ENCODE measurements around the gene GLRA2. TPM values are rescaled to one million over a fixed set of nuclear protein-coding genes. Genes with fewer than 3 reads are reported as not detected.

Gene GLRA2
- total RNA-seq, 4 donors from 2014 or later = not detected

DNA sequence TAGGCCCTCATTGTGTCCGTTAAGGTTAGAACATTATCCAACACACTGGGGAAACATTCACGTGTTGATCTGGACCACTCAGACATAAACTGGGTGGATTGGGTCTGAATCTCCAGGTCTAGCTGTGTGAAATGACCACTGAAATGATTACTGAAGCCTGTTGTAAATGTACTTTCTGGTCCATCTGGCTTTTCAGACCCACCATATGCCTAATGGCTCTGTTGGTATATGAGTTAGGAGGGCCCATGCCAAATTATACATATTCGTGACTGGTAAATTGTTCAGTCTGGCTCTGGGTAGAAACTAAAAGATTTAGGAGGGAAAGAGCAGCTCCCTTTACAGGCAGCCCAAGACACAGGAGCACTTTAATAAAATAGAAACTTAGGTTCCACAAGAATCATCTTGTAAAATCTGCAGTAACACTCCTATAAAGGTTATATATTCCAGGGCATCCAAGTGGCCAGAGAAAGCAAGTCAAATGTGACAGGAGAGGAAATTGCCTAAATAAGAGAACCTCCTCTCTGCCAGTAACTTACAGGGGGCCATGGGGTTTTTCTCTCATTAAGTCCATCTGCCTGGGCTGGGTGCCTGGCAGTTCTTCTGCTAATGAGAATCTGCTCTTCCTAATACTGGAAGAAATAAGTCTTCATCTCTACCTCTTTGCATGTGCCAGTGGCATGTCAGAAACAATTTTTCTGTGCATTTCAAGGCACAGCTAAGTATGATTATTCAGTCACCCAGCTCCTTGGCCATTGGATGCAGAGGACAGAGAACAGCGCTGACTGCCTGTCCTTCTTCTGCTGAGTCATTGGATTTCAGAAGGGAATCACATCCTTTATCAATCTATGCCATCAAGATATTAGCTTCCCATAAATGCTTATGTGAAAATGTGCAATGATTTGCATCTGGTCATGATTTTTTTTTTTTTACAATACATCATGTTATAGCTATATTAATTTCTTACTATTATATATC is 112.6 kb downstream of the GLRA2 start:
- no peak for DNase-seq
- H3K36me3 ChIP-seq = no peaks in the 10 kb centered on the region
- TF ChIP-seq, protein P1, sequence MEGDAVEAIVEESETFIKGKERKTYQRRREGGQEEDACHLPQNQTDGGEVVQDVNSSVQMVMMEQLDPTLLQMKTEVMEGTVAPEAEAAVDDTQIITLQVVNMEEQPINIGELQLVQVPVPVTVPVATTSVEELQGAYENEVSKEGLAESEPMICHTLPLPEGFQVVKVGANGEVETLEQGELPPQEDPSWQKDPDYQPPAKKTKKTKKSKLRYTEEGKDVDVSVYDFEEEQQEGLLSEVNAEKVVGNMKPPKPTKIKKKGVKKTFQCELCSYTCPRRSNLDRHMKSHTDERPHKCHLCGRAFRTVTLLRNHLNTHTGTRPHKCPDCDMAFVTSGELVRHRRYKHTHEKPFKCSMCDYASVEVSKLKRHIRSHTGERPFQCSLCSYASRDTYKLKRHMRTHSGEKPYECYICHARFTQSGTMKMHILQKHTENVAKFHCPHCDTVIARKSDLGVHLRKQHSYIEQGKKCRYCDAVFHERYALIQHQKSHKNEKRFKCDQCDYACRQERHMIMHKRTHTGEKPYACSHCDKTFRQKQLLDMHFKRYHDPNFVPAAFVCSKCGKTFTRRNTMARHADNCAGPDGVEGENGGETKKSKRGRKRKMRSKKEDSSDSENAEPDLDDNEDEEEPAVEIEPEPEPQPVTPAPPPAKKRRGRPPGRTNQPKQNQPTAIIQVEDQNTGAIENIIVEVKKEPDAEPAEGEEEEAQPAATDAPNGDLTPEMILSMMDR (IDR thresholded peaks at IDR 0.05) = no peak
- TF ChIP-seq POLR2A (IDR thresholded peaks at IDR 0.05) = no peak
- H3K4me3 ChIP-seq = no peak overlapping the region
- WGBS, 2 donors = 70 to 87% methylated on average over 3 to 4 of the region's 4 CpGs
- H3K27me3 ChIP-seq = no peaks in the 10 kb centered on the region
- H3K27ac ChIP-seq = no peak overlapping the region
- intact Hi-C loops (cut with DNase I) = no loop called here
- no peaks in the 10 kb centered on the region for H3K9me3 ChIP-seq
- no peaks in the 10 kb centered on the region for H3K4me1 ChIP-seq

DNA sequence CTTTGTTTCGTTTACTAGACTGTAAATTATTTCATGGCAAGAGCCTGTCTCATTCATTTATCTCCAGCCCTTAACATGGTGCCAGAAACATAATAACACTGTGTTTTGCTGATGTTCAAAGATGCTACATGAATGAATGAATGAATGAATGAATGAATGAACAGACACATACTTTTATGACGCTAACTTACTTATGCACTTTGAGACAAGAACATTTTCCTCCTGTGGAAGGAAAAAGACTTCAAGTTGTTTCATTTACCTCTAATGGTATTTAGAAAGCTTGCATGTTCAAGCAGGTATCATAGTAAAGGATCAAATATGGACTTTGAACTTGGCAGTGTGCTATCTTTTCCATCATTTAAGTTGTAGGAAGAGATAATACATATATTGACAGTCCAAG is 131.6 kb downstream of the GLRA2 start:
- H3K4me3 ChIP-seq = no peak overlapping the region
- TF ChIP-seq, protein P1 (IDR thresholded peaks at IDR 0.05) = no peak
- TF ChIP-seq POLR2A (IDR thresholded peaks at IDR 0.05) = no peak
- intact Hi-C loops (cut with DNase I) = no loop called here
- H3K4me1 ChIP-seq = no peaks in the 10 kb centered on the region
- H3K36me3 ChIP-seq = no peaks in the 10 kb centered on the region
- H3K9me3 ChIP-seq = no peaks in the 10 kb centered on the region
- H3K27me3 ChIP-seq = no peaks in the 10 kb centered on the region
- WGBS, 2 donors = 22 to 61% methylated on average over 1 to 2 of the region's 2 CpGs
- no peak overlapping the region for H3K27ac ChIP-seq
- no peak for DNase-seq

DNA sequence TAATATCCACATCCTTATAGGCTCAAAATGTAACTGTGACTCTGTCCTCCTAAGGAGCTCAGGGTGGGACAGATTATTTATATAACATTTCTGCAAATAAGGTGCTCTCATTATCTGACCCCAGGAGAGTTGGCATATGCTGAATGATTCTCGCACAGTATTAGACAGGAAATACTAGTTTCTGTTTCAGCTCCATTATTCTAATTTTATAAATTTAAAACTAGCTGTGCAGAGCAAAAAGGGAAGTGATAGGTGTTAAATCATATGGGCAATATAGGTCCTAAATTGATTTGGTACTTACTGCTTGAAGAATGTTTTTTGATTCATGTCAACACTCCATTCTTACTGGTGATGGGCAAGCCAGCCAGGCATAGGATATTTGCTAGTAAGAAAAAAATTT is 141.5 kb downstream of the GLRA2 start:
- H3K4me1 ChIP-seq = no peaks in the 10 kb centered on the region
- no peak for TF ChIP-seq POLR2A (IDR thresholded peaks at IDR 0.05)
- TF ChIP-seq, protein P1 (IDR thresholded peaks at IDR 0.05) = no peak
- H3K36me3 ChIP-seq = no peaks in the 10 kb centered on the region
- H3K4me3 ChIP-seq = no peak overlapping the region
- no peak overlapping the region for H3K27ac ChIP-seq
- no peaks in the 10 kb centered on the region for H3K9me3 ChIP-seq
- 25 to 71% methylated on average over 1 of the region's 1 CpG for WGBS, 2 donors
- no peak for DNase-seq
- intact Hi-C loops (cut with DNase I) = no loop called here
- H3K27me3 ChIP-seq = no peaks in the 10 kb centered on the region

DNA sequence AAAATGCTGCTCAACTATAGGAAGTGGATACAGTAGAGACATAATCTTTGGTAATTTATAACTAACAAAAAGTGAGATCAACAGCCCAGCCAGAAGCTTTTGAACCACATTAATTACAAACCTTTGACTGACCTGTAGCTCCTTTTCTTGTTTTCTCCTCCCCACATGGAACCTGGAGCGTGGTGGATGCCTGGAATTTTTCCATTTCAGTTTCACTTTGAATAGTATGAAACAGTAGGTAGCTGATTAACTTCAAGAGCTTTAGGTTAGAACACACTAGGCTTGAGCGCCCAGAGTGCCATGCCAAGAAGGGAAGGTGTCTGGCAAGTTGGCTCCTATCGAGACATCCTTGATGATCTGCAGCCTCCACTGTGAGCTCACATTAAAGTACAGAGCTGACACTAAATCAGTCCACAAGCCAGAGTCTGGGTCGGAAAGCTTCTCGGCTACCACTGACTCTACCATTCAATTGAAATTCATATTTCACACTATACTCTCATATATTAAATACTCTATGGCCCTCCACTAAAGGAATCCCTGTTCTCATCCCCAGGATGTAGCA is 143.4 kb downstream of the GLRA2 start:
- intact Hi-C loops (cut with DNase I) = no loop called here
- Histone ChIP-seq H3K4me3 (no peak overlapping the region), H3K27ac (no peak overlapping the region), H3K36me3 (no peaks in the 10 kb centered on the region), H3K9me3 (no peaks in the 10 kb centered on the region), H3K27me3 (no peaks in the 10 kb centered on the region), H3K4me1 (no peaks in the 10 kb centered on the region)
- TF ChIP-seq POLR2A (IDR thresholded peaks at IDR 0.05) = no peak
- TF ChIP-seq, protein P1 (IDR thresholded peaks at IDR 0.05) = no peak
- no peak for DNase-seq
- WGBS, 2 donors = 29 to 57% methylated on average over 1 to 3 of the region's 5 CpGs

DNA sequence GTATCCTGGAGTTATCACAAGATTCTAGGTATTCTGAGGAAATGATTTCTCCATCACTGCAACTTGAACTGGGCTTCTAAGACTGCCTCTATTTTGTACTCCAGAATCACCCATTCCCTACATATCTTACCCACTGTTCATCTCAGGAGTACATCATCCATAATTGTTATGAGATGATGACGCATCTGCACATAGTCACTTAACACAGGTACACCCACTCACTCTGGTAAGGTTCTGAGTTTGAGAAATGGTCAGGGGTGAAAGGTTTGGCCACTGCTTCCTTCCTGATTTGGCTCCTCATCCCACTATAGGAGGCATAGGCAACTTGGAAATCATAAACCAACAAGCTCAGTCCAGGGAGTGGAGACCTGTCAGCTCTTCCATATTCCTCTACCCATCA is 143.9 kb downstream of the GLRA2 start:
- intact Hi-C loops (cut with DNase I) = no loop called here
- 100% methylated on average over 1 of the region's 1 CpG; no CpG with 5 or more reads in 1 of the 2 donors for WGBS, 2 donors

More for the DNA sequence above, 143.9 kb downstream of the GLRA2 start:
- no peak for TF ChIP-seq POLR2A (IDR thresholded peaks at IDR 0.05)
- TF ChIP-seq, protein P1 (IDR thresholded peaks at IDR 0.05) = no peak
- no peak for DNase-seq
- Histone ChIP-seq H3K27me3 (no peaks in the 10 kb centered on the region), H3K9me3 (no peaks in the 10 kb centered on the region), H3K4me3 (no peak overlapping the region), H3K36me3 (no peaks in the 10 kb centered on the region), H3K4me1 (no peaks in the 10 kb centered on the region), H3K27ac (no peak overlapping the region)

Measured in esophagus squamous epithelium (tissue), 5 donors.